Natural killer cell (primary cell): Measurements from ENCODE around the gene PCYOX1L. TPM values are rescaled to one million over a fixed set of nuclear protein-coding genes. Genes with fewer than 3 reads are reported as not detected.

Experiments used
- ATAC-seq, 3 donors: fragments of 150-1000 bp in 2 of 3; fragments of 200-7000 bp in 1 of 3; cut with Tn5 transposase; 1 replicate in 1 of 3; 2 replicates in 2 of 3; pipeline ENCODE4 v1.10.0; 2021; ENCODE audit warnings: mild to moderate bottlenecking in 2 of 3, moderate library complexity in 2 of 3
- DNase-seq, 2 donors: peaks; one replicate each; pipeline versions ENCODE4 v3.0.0 to v3.0.0-alpha.2; 2013 to 2021; ENCODE audit warnings: mixed read lengths in 1 of 2
- H3K27ac ChIP-seq: one replicate; pipeline ENCODE4 v1.5.1; 2013; ENCODE audit warnings: mild to moderate bottlenecking, low read length
- H3K27me3 ChIP-seq: one replicate; pipeline ENCODE4 v1.6.1; 2013; ENCODE audit warnings: low read length; ENCODE audit not compliant: control insufficient read depth, insufficient read depth
- H3K36me3 ChIP-seq: one replicate; pipeline ENCODE4 v1.6.1; 2013; ENCODE audit warnings: low read length; ENCODE audit not compliant: control insufficient read depth, insufficient read depth
- H3K4me1 ChIP-seq: one replicate; pipeline ENCODE4 v1.6.1; 2013; ENCODE audit warnings: low read length; ENCODE audit not compliant: control insufficient read depth, insufficient read depth
- H3K4me3 ChIP-seq: one replicate; pipeline ENCODE4 v1.5.1; 2013; ENCODE audit warnings: low read length
- H3K9me3 ChIP-seq: one replicate; pipeline ENCODE4 v1.6.1; 2013; ENCODE audit warnings: low read length; ENCODE audit not compliant: control insufficient read depth, insufficient read depth
- H3K27ac Mint-ChIP-seq, 2 donors: one replicate each; pipeline ENCODE4 v1.8.0; 2022; ENCODE audit warnings: mild to moderate bottlenecking in 2 of 2, mixed read lengths in 2 of 2, moderate library complexity in 1 of 2
- H3K27me3 Mint-ChIP-seq, 2 donors: one replicate each; pipeline ENCODE4 v1.8.0; 2022; ENCODE audit warnings: low read depth in 2 of 2, mixed read lengths in 2 of 2
- H3K36me3 Mint-ChIP-seq: one replicate; pipeline ENCODE4 v1.8.0; 2022; ENCODE audit warnings: mixed read lengths
- H3K4me1 Mint-ChIP-seq, 2 donors: one replicate each; pipeline ENCODE4 v1.8.0; 2022; ENCODE audit warnings: mixed read lengths in 2 of 2
- H3K4me3 Mint-ChIP-seq: one replicate; pipeline ENCODE4 v1.8.0; 2022; ENCODE audit warnings: mild to moderate bottlenecking, moderate library complexity, mixed read lengths
- H3K9me3 Mint-ChIP-seq, 2 donors: one replicate each; pipeline ENCODE4 v1.8.0; 2022; ENCODE audit warnings: mixed read lengths in 2 of 2
- CTCF ChIP-seq: fragments of 200-600 bp; IDR thresholded peaks from one replicate; pipeline ENCODE4 v1.8.0; 2022; ENCODE audit warnings: antibody characterized with exemption
- WGBS: methylation state at CpG from one replicate; pipeline ENCODE4 v1.1.7; 2013; ENCODE audit warnings: missing lambda C conversion rate; ENCODE audit not compliant: insufficient coverage; 5-methylcytosine and 5-hydroxymethylcytosine counted together
- intact Hi-C: fragments of 100-400 bp; cut with micrococcal nuclease; formaldehyde crosslinking; loops from one replicate; pipeline ENCODE4 v1.14.2; 2022
- total RNA-seq, 4 donors: library from RNA; stranded (reverse); fragments of 120-200 nt in 1 of 4; gene quantifications; one replicate each; pipeline versions ENCODE4 v1.2.3 to v1.2.4, GENCODE V29; 2013 to 2022

PCYOX1L gene
- total RNA-seq, 3 donors from 2014 or later (not counting 1 experiment from before 2014, with no cell fraction given) = 16.6 to 18.1 (median 16.8) TPM

- H3K27ac ChIP-seq = no peak overlapping the region
- intact Hi-C loops = no loop called here
- Mint-ChIP-seq H3K36me3 (no peaks in the 10 kb centered on the region), H3K4me1 (no peaks in the 10 kb centered on the region), H3K27me3 (peaks cover 0 to 3% of the 10 kb centered on the region in 2 donors), H3K9me3 (no peaks in the 10 kb centered on the region), H3K4me3 (no peak overlapping the region), H3K27ac (no peak overlapping the region)
- no peak for ATAC-seq
- no peak for DNase-seq
- no peaks in the 10 kb centered on the region for H3K9me3 ChIP-seq
- H3K4me3 ChIP-seq = no peak overlapping the region
- TF ChIP-seq CTCF = no peak
- H3K36me3 ChIP-seq = no peaks in the 10 kb centered on the region
- no peaks in the 10 kb centered on the region for H3K4me1 ChIP-seq
- WGBS = 88% methylated on average over 9 of the region's 9 CpGs
- H3K27me3 ChIP-seq = no peaks in the 10 kb centered on the region
Observed at GRCh38 chr5:149411738-149412519, 54.1 kb downstream of the PCYOX1L start.

GRCh38 chr5:149412783-149413476 lies 55.1 kb downstream of the PCYOX1L start:
- Mint-ChIP-seq H3K27me3 (peaks cover 0 to under 1% of the 10 kb centered on the region in 2 donors), H3K4me3 (no peak overlapping the region), H3K9me3 (no peaks in the 10 kb centered on the region), H3K36me3 (no peaks in the 10 kb centered on the region), H3K4me1 (no peaks in the 10 kb centered on the region), H3K27ac (no peak overlapping the region)
- WGBS = 94% methylated on average over 8 of the region's 8 CpGs
- TF ChIP-seq CTCF = no peak
- Histone ChIP-seq H3K4me1 (no peaks in the 10 kb centered on the region), H3K36me3 (no peaks in the 10 kb centered on the region), H3K27ac (no peak overlapping the region), H3K4me3 (no peak overlapping the region), H3K27me3 (no peaks in the 10 kb centered on the region), H3K9me3 (no peaks in the 10 kb centered on the region)
- no peak for DNase-seq
- ATAC-seq = no peak
- intact Hi-C loops = no loop called here

- no peak overlapping the region for H3K27ac Mint-ChIP-seq
- no peaks in the 10 kb centered on the region for H3K36me3 Mint-ChIP-seq
- no peaks in the 10 kb centered on the region for H3K36me3 ChIP-seq
- DNase-seq (no peak), ATAC-seq (no peak)
- intact Hi-C loops = no loop called here
- no peaks in the 10 kb centered on the region for H3K9me3 ChIP-seq
- H3K27me3 ChIP-seq = no peaks in the 10 kb centered on the region
- no peaks in the 10 kb centered on the region for H3K27me3 Mint-ChIP-seq
- no peaks in the 10 kb centered on the region for H3K4me1 ChIP-seq
- no peak for TF ChIP-seq CTCF
- no peak overlapping the region for H3K27ac ChIP-seq
- no peak overlapping the region for H3K4me3 Mint-ChIP-seq
- H3K9me3 Mint-ChIP-seq = no peaks in the 10 kb centered on the region
- WGBS = 87% methylated on average over 15 of the region's 16 CpGs
- H3K4me3 ChIP-seq = no peak overlapping the region
- H3K4me1 Mint-ChIP-seq = no peaks in the 10 kb centered on the region
Observed at GRCh38 chr5:149413477-149414210, 55.8 kb downstream of the PCYOX1L start.
